Caco-2 (cell line): Measurements from ENCODE around the gene MKRN3. TPM values are rescaled to one million over a fixed set of nuclear protein-coding genes. Genes with fewer than 3 reads are reported as not detected.

ENCODE experiments used
- BruUV-seq: library from RNA; stranded (reverse); fragments of 400-500 nt; replicated peaks from 2 replicates; lab custom pipeline; 2021; lab: Mats Ljungman, UMichigan
- CTCF ChIA-PET: fragments of 300-600 bp; sonication (Branson Sonifier 250); formaldehyde crosslinking; loops from one replicate; lab custom pipeline; 2022; ENCODE audit warnings: antibody characterized with exemption; lab: Charles Lee
- POLR2A ChIA-PET: fragments of 300-600 bp; sonication (Branson Sonifier 250); formaldehyde crosslinking; loops from one replicate; lab custom pipeline; 2022; ENCODE audit warnings: antibody characterized with exemption; lab: Charles Lee
- DNase-seq, 2 experiments: peaks; one replicate each; pipeline versions ENCODE4 v3.0.0 to v3.0.0-alpha.2; 2020 to 2022
- H3K27me3 ChIP-seq: replicated peaks from 2 replicates; pipeline ENCODE4 v1.6.0; 2011; ENCODE audit warnings: low read length; ENCODE audit not compliant: control insufficient read depth, insufficient read depth
- H3K36me3 ChIP-seq: 2 replicates; pipeline ENCODE4 v1.5.1; 2011; ENCODE audit warnings: low read length; ENCODE audit not compliant: control insufficient read depth, insufficient read depth
- H3K4me1 ChIP-seq: fragments of 250-450 bp; sonication (Bioruptor Pico); 2 replicates; pipeline ENCODE4 v1.5.1; 2020; ENCODE audit warnings: mild to moderate bottlenecking
- H3K4me3 ChIP-seq: 2 replicates; pipeline ENCODE4 v1.5.1; 2011; ENCODE audit warnings: low read depth, mild to moderate bottlenecking, control low read depth, low read length
- H3K9me3 ChIP-seq: fragments of 250-450 bp; sonication (Bioruptor Pico); 2 replicates; pipeline ENCODE4 v1.5.1; 2020; ENCODE audit warnings: mild to moderate bottlenecking, moderate library complexity
- H3K27ac Mint-ChIP-seq: one replicate; pipeline ENCODE4 v1.8.0; 2022; ENCODE audit warnings: mixed read lengths; ENCODE audit not compliant: unreplicated experiment
- H3K27me3 Mint-ChIP-seq: one replicate; pipeline ENCODE4 v1.8.0; 2022; ENCODE audit warnings: mixed read lengths; ENCODE audit not compliant: insufficient read depth, unreplicated experiment
- H3K36me3 Mint-ChIP-seq: one replicate; pipeline ENCODE4 v1.8.0; 2022; ENCODE audit warnings: mild to moderate bottlenecking, mixed read lengths; ENCODE audit not compliant: insufficient read depth, unreplicated experiment
- H3K4me1 Mint-ChIP-seq: one replicate; pipeline ENCODE4 v1.8.0; 2022; ENCODE audit warnings: low read depth, mixed read lengths; ENCODE audit not compliant: unreplicated experiment
- H3K4me3 Mint-ChIP-seq: one replicate; pipeline ENCODE4 v1.8.0; 2022; ENCODE audit warnings: mild to moderate bottlenecking, moderate library complexity, mixed read lengths; ENCODE audit not compliant: unreplicated experiment
- H3K9me3 Mint-ChIP-seq: one replicate; pipeline ENCODE4 v1.8.0; 2022; ENCODE audit warnings: mixed read lengths; ENCODE audit not compliant: unreplicated experiment
- CTCF ChIP-seq, 2 experiments: fragments of 200-600 bp in 1 of 2; IDR thresholded peaks; 1 replicate in 1 of 2; 2 replicates in 1 of 2; pipeline versions ENCODE4 v1.5.1 to v1.8.0; 2011 to 2022; ENCODE audit warnings: antibody characterized with exemption in 1 of 2, control low read depth in 1 of 2, inconsistent platforms in 1 of 2, low read depth in 1 of 2, low read length in 1 of 2, mild to moderate bottlenecking in 1 of 2, moderate library complexity in 1 of 2; ENCODE audit not compliant: insufficient read depth in 1 of 2, severe bottlenecking in 1 of 2, unreplicated experiment in 1 of 2
- intact Hi-C: fragments of 100-400 bp; cut with micrococcal nuclease; formaldehyde crosslinking; loops from one replicate; pipeline ENCODE4 v1.10.0; 2022; ENCODE audit not compliant: unreplicated experiment
- total RNA-seq: library from RNA; stranded (reverse); gene quantifications from 2 replicates; pipeline ENCODE4 v1.2.3, GENCODE V29; 2022

The MKRN3 gene
- total RNA-seq, 1 experiment from 2014 or later = 15.2 TPM

- H3K27me3 Mint-ChIP-seq = no peaks in the 10 kb centered on the region
- peaks cover 8% of the 10 kb centered on the region for H3K36me3 Mint-ChIP-seq
- H3K9me3 ChIP-seq = no peaks in the 10 kb centered on the region
- no peak for DNase-seq
- no peaks in the 10 kb centered on the region for H3K27me3 ChIP-seq
- peaks cover 7% of the 10 kb centered on the region for H3K4me1 Mint-ChIP-seq
- no peaks in the 10 kb centered on the region for H3K9me3 Mint-ChIP-seq
- peaks cover 9% of the 10 kb centered on the region for H3K4me1 ChIP-seq
- intact Hi-C loops = no loop called here
- BruUV-seq = no TSS peak
- ChIA-PET POLR2A (no interaction called here), CTCF (no interaction called here)
- no peak overlapping the region for H3K4me3 ChIP-seq
- no peak overlapping the region for H3K4me3 Mint-ChIP-seq
- no peak for TF ChIP-seq CTCF (IDR thresholded peaks at IDR 0.05; ENCODE audit: insufficient read depth in 1 of 2, low read depth in 1 of 2, low read length in 1 of 2, severe bottlenecking in 1 of 2, unreplicated experiment in 1 of 2)
- no peak overlapping the region for H3K27ac Mint-ChIP-seq
- H3K36me3 ChIP-seq = no peaks in the 10 kb centered on the region
Observed at GRCh38 chr15:23578521-23579150, 13.2 kb downstream of the MKRN3 start.

DNA sequence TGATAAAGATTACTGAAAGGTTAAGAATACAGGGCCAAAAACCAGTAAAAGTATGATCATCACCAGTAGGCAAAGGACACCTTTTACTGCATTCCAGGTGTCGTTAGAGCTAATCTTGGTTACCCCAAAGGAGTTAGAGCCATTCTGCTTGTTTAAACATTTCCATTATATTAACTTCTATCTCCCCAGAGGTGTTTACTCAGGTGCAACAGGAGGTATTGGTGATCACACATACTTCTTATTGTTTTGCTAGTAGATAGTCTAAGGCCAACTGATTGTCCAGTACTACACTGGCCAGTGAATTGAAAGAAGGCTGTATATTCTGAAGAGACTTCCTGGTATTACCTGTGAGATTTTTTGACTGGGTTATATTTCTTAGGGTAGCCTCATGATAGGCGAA lies 22.8 kb downstream of the MKRN3 start:
- no TSS peak for BruUV-seq

DNA sequence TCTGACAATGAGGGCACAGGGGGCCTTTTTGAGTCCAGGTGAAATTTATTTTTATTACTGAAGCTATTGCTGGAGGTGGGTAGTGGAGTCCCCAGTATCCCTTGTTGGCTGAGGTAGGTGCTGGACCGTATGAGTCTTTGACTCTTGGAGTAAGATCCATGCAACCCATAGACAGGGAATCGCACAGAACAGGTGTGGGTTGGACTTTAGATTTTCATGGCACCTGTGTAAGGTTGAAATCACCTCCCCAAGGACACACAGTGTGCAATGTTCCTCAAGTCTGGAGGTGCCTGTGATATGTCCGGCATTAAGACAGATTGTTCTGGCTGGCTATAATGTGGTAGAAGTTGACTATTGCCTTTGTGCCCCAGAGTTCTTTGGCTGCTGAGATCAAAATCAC lies 23.5 kb downstream of the MKRN3 start:
- H3K4me1 ChIP-seq = peaks cover 6% of the 10 kb centered on the region; the same call in 1 of the 2 replicates
- H3K4me1 Mint-ChIP-seq = peaks cover 18% of the 10 kb centered on the region
- intact Hi-C loops = loop anchor here (5.0 kb wide), 1 partner anchor 38 kb away; no protein-coding TSS in a partner anchor
- POLR2A ChIA-PET = no interaction called here
- H3K27ac Mint-ChIP-seq = peak overlapping the region; percentile 37
- H3K27me3 ChIP-seq = no peaks in the 10 kb centered on the region
- TF ChIP-seq CTCF (IDR thresholded peaks at IDR 0.05; ENCODE audit: insufficient read depth in 1 of 2, low read depth in 1 of 2, low read length in 1 of 2, severe bottlenecking in 1 of 2, unreplicated experiment in 1 of 2) = no peak
- no peaks in the 10 kb centered on the region for H3K27me3 Mint-ChIP-seq
- BruUV-seq = no TSS peak
- H3K36me3 Mint-ChIP-seq = no peaks in the 10 kb centered on the region
- no peak overlapping the region for H3K4me3 Mint-ChIP-seq
- H3K9me3 ChIP-seq = no peaks in the 10 kb centered on the region
- H3K9me3 Mint-ChIP-seq = peaks cover 10% of the 10 kb centered on the region
- DNase-seq = no peak
- no peaks in the 10 kb centered on the region for H3K36me3 ChIP-seq
- no peak overlapping the region for H3K4me3 ChIP-seq
- CTCF ChIA-PET = no interaction called here

More for the DNA sequence above, 22.8 kb downstream of the MKRN3 start:
- no peak for TF ChIP-seq CTCF (IDR thresholded peaks at IDR 0.05; ENCODE audit: insufficient read depth in 1 of 2, low read depth in 1 of 2, low read length in 1 of 2, severe bottlenecking in 1 of 2, unreplicated experiment in 1 of 2)
- peak overlapping the region; percentile 4 for H3K4me3 Mint-ChIP-seq
- H3K9me3 Mint-ChIP-seq = peaks cover 10% of the 10 kb centered on the region
- Histone ChIP-seq H3K9me3 (no peaks in the 10 kb centered on the region), H3K4me3 (no peak overlapping the region), H3K36me3 (no peaks in the 10 kb centered on the region), H3K4me1 (peaks cover 6% of the 10 kb centered on the region; the same call in 1 of the 2 replicates), H3K27me3 (no peaks in the 10 kb centered on the region)
- intact Hi-C loops = loop anchor here (5.0 kb wide), 1 partner anchor 39 kb away; no protein-coding TSS in a partner anchor
- H3K36me3 Mint-ChIP-seq = no peaks in the 10 kb centered on the region
- peaks cover 18% of the 10 kb centered on the region for H3K4me1 Mint-ChIP-seq
- no peaks in the 10 kb centered on the region for H3K27me3 Mint-ChIP-seq
- ChIA-PET POLR2A (interaction anchor here (0.7 kb wide), 1 partner anchor 22 kb away, joined by 3 read pairs; no protein-coding TSS in a partner anchor), CTCF (interaction anchor here (0.7 kb wide), 1 partner anchor 91 kb away, joined by 3 read pairs; no protein-coding TSS in a partner anchor)
- peak in 1 of 2 experiments; percentile 20 for DNase-seq
- H3K27ac Mint-ChIP-seq = peak overlapping the region; percentile 37
